ENCODE measurements around the gene UQCR10. TPM values are rescaled to one million over a fixed set of nuclear protein-coding genes. Genes with fewer than 3 reads are reported as not detected.
A peak's percentile ranks its signal among the peaks of the same experiment; 100 is the strongest.

Gene UQCR10
- total RNA-seq, 1 experiment from 2014 or later, result 119 TPM

- Histone ChIP-seq H3K4me1 (ENCODE audit: insufficient read depth, low read length, poor library complexity, severe bottlenecking) (peaks cover 8% of the 10 kb centered on the region), H3K27ac (ENCODE audit: low read depth, low read length, poor library complexity, severe bottlenecking) (no peak overlapping the region), H3K4me3 (ENCODE audit: low read depth, low read length, poor library complexity, severe bottlenecking) (no peak overlapping the region), H3K9me3 (ENCODE audit: low read depth, low read length, poor library complexity, severe bottlenecking) (no peaks in the 10 kb centered on the region), H3K36me3 (ENCODE audit: insufficient read depth, low read length, poor library complexity, severe bottlenecking) (no peaks in the 10 kb centered on the region), H3K27me3 (replicated peaks; ENCODE audit: insufficient read depth, low read depth, low read length, poor library complexity) (no peaks in the 10 kb centered on the region)
- BruUV-seq (replicated peaks), result no TSS peak
- POLR2A ChIA-PET (ENCODE audit: low non-redundant PET), result no interaction called here
- CTCF ChIA-PET, result no interaction called here
- no peak for TF ChIP-seq EZH2 (IDR thresholded peaks at IDR 0.05; ENCODE audit: borderline replicate concordance, low read depth, low read length, poor library complexity, severe bottlenecking)
- no peak for TF ChIP-seq CTCF (conservative IDR thresholded peaks at IDR 0.05; ENCODE audit: low read depth, low read length)
- intact Hi-C loops (cut with micrococcal nuclease; ENCODE audit: unreplicated experiment), result no loop called here
- DNase-seq (ENCODE audit: low spot score), result peak; percentile 46
Observed at GRCh38 chr22:29758068-29758622, 9.0 kb upstream of the UQCR10 start.

GRCh38 chr22:29758959-29759358, 8.2 kb upstream of the UQCR10 start:
- ChIA-PET POLR2A (ENCODE audit: low non-redundant PET) (no interaction called here), CTCF (no interaction called here)
- no TSS peak for BruUV-seq (replicated peaks)
- Histone ChIP-seq H3K27me3 (replicated peaks; ENCODE audit: insufficient read depth, low read depth, low read length, poor library complexity) (no peaks in the 10 kb centered on the region), H3K27ac (ENCODE audit: low read depth, low read length, poor library complexity, severe bottlenecking) (no peak overlapping the region), H3K9me3 (ENCODE audit: low read depth, low read length, poor library complexity, severe bottlenecking) (no peaks in the 10 kb centered on the region), H3K36me3 (ENCODE audit: insufficient read depth, low read length, poor library complexity, severe bottlenecking) (no peaks in the 10 kb centered on the region), H3K4me3 (ENCODE audit: low read depth, low read length, poor library complexity, severe bottlenecking) (no peak overlapping the region), H3K4me1 (ENCODE audit: insufficient read depth, low read length, poor library complexity, severe bottlenecking) (peaks cover 8% of the 10 kb centered on the region)
- no peak for DNase-seq (ENCODE audit: low spot score)
- intact Hi-C loops (cut with micrococcal nuclease; ENCODE audit: unreplicated experiment), result no loop called here
- TF ChIP-seq CTCF (conservative IDR thresholded peaks at IDR 0.05; ENCODE audit: low read depth, low read length), result no peak

- no peaks in the 10 kb centered on the region for H3K36me3 ChIP-seq (ENCODE audit: insufficient read depth, low read length, poor library complexity, severe bottlenecking)
- ChIA-PET CTCF (no interaction called here), POLR2A (ENCODE audit: low non-redundant PET) (no interaction called here)
- H3K4me3 ChIP-seq (ENCODE audit: low read depth, low read length, poor library complexity, severe bottlenecking), result no peak overlapping the region
- no TSS peak for BruUV-seq (replicated peaks)
- H3K4me1 ChIP-seq (ENCODE audit: insufficient read depth, low read length, poor library complexity, severe bottlenecking), result peaks cover 8% of the 10 kb centered on the region
- DNase-seq (ENCODE audit: low spot score), result no peak
- H3K27me3 ChIP-seq (replicated peaks; ENCODE audit: insufficient read depth, low read depth, low read length, poor library complexity), result no peaks in the 10 kb centered on the region
- no peak overlapping the region for H3K27ac ChIP-seq (ENCODE audit: low read depth, low read length, poor library complexity, severe bottlenecking)
- intact Hi-C loops (cut with micrococcal nuclease; ENCODE audit: unreplicated experiment), result no loop called here
- no peak for TF ChIP-seq CTCF (conservative IDR thresholded peaks at IDR 0.05; ENCODE audit: low read depth, low read length)
- no peak for TF ChIP-seq EZH2 (IDR thresholded peaks at IDR 0.05; ENCODE audit: borderline replicate concordance, low read depth, low read length, poor library complexity, severe bottlenecking)
- no peaks in the 10 kb centered on the region for H3K9me3 ChIP-seq (ENCODE audit: low read depth, low read length, poor library complexity, severe bottlenecking)
Observed at GRCh38 chr22:29762263-29762662, 4.9 kb upstream of the UQCR10 start.
